ENCODE measurements around the gene TAF4.

The TAF4 gene

DNA sequence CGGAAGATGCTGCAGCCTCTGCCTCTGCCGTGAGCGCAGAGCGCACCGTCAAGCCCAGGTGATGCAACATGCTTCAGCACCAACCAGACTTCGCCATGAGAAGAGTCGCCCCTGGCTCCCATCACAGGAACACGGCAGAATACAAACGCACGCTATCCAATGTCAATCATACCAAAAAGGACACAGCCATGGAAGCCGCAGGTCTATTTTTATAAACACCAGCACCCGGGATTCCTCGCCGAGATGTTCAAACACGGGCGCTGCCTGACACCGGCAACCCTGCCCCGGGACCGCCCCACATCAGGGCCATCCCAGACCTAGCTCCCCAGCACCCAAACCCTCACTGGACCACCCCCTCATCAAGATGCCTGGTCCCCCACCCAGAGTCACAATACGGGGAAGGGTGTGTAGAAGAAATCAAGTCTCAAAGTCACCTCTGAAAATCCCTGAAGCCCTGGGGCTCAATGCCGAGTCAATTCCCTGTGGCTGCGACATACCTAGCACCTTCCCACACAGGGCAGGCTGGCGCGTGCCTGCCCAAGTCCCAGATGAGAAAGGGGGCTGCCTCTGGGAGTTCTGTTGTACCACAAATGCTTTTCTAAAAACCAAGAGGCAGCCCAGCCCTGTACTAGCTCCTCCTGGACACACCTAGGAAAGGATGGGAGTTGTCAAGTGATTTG lies 17.9 kb downstream of the TAF4 start:
- TF ChIP-seq, protein P1, sequence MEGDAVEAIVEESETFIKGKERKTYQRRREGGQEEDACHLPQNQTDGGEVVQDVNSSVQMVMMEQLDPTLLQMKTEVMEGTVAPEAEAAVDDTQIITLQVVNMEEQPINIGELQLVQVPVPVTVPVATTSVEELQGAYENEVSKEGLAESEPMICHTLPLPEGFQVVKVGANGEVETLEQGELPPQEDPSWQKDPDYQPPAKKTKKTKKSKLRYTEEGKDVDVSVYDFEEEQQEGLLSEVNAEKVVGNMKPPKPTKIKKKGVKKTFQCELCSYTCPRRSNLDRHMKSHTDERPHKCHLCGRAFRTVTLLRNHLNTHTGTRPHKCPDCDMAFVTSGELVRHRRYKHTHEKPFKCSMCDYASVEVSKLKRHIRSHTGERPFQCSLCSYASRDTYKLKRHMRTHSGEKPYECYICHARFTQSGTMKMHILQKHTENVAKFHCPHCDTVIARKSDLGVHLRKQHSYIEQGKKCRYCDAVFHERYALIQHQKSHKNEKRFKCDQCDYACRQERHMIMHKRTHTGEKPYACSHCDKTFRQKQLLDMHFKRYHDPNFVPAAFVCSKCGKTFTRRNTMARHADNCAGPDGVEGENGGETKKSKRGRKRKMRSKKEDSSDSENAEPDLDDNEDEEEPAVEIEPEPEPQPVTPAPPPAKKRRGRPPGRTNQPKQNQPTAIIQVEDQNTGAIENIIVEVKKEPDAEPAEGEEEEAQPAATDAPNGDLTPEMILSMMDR (IDR thresholded peaks at IDR 0.05; ENCODE audit: insufficient read depth, low read depth, low read length, missing control alignments), result no peak

DNA sequence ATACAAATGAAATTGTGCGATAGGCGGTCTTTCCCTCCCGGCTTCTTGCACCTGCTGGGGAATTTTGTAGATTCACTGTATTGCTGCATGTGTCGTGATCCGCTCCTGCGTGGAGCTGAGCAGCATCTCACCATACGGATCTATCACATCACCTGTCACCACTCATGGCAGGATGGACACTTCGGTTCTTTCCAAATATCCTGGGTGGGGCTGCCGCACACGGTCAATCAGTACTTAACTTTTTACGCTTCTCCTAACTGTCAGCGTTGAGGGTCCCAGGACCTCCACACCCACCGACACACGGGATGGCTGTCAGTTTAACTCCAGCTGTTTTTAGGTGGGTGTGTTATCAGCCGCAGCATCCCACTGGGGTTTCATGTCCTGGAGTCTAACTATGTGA lies 19.2 kb downstream of the TAF4 start:
- DNase-seq (ENCODE audit: low read depth), result no peak
- TF ChIP-seq, protein P1 (IDR thresholded peaks at IDR 0.05; ENCODE audit: insufficient read depth, low read depth, low read length, missing control alignments), result no peak
- no peak overlapping the region for H3K4me3 ChIP-seq (ENCODE audit: low read depth, low read length)

More for the DNA sequence above, 17.9 kb downstream of the TAF4 start:
- no peak for DNase-seq (ENCODE audit: low read depth)
- H3K4me3 ChIP-seq (ENCODE audit: low read depth, low read length), result no peak overlapping the region

DNA sequence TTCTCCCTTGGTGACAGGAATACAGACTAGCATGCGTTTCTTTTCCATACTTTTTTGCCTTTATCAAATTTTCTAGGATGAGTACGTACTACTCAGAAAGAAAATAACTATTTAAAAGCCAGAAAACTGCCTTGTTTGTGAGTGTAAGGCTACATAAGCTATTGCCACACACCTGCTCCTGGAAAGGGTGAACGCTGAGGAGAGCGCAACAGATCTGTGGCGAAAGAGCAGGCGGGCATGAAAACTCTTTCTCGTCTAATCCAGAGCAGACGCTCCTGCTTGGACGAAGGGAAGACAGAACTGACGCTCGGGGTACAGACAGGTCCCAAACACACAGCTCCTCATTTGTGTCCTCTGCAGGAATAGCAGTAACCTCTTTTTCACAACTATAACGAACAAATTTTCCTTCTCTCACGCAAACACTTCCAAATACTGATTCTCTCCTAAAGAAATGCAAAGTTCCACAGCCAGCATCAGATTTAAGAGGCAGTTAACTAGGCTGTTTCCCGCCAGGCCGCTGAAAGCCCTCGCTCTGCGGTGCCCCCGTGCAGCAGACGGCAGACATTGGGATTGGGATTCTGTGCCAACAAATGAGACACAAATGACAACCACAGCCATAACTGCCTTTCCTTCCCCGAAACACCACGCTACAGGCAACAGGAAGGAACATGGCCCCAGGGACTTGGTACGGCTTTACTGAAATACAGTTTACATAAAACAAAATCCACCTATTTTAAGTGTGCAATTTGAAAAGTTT lies 20.0 kb downstream of the TAF4 start:
- DNase-seq (ENCODE audit: low read depth), result no peak
- TF ChIP-seq, protein P1 (IDR thresholded peaks at IDR 0.05; ENCODE audit: insufficient read depth, low read depth, low read length, missing control alignments), result no peak
- H3K4me3 ChIP-seq (ENCODE audit: low read depth, low read length), result no peak overlapping the region

DNA sequence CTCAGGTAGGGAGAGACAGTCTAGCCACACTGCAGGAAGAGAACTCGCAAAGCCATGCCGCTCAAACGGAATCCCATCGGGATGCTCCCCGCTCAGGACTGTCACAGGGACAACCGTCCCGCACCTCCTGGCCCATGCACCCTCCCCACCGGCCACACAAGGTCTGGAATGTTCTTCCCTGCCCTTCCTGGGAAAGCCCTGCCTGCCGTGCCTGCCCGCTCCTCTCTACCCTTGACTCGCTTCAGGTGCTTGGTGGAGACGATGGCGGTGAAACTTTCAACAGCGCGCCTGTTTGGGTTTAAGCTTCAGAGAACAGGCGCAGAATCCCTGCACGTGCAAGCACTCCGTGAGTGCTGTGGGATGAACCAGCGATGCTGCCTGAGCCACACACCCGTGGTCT lies 20.6 kb downstream of the TAF4 start:
- DNase-seq (ENCODE audit: low read depth), result no peak
- no peak overlapping the region for H3K4me3 ChIP-seq (ENCODE audit: low read depth, low read length)
- TF ChIP-seq, protein P1 (IDR thresholded peaks at IDR 0.05; ENCODE audit: insufficient read depth, low read depth, low read length, missing control alignments), result no peak

DNA sequence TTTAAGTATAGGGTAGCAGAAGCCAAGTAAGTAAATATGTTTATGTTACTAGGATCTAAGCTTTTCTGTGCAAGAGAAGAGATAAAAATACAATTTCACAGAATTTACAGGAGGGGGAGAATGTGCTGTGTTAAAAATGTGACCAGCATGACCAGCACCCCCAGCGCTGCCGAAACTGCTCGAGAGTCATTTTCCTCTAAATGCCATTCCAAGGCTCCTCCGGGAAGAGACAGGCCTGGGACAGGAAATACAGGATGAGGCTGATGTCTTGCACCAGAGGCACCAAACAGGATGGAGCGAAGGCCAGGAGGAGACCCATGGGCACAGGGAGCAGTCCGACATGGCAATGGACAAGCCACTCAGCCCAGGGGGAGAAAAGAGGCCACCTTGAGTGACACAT lies 21.1 kb downstream of the TAF4 start:
- no peak overlapping the region for H3K4me3 ChIP-seq (ENCODE audit: low read depth, low read length)
- TF ChIP-seq, protein P1 (IDR thresholded peaks at IDR 0.05; ENCODE audit: insufficient read depth, low read depth, low read length, missing control alignments), result no peak
- DNase-seq (ENCODE audit: low read depth), result no peak

DNA sequence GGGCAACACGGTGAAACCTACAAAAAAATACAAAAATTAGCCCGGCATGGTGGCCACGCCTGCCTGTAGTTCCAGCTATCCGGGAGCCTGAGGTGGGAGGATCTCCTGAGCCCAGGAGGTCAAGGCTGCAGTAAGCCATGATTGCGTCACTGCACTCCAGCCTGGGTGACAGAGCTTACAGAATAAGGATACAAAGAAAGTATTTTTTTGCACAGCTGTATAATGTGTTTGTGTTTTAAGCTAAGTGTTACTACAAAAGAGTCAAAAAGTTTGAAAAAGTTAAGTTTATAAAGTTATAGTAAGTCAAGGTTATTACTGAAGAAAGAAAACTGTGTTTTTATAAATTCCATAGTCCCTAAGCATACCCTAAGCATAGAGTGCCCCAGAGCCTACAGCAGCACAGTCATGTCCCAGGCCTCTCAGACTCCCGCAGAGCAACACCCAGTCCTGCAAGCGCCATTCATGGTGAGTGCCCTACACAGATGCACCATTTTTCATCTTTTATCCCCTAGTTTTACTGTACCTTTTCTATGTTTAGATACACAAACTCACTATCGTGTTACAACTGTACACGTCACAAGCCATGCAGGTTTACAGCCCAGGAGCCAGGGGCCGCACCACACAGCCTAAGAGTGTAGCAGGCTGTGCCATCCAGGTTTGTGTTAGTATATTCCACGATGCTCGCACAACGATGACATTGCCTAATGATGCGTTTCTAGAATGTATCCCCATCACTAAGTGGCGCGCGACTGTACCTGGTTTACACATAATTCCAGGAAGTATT lies 22.4 kb downstream of the TAF4 start:
- no peak overlapping the region for H3K4me3 ChIP-seq (ENCODE audit: low read depth, low read length)
- DNase-seq (ENCODE audit: low read depth), result no peak
- TF ChIP-seq, protein P1 (IDR thresholded peaks at IDR 0.05; ENCODE audit: insufficient read depth, low read depth, low read length, missing control alignments), result no peak

Measured in GM12865 (cell line).